Measurements from ENCODE around the gene TLCD1.

- TF ChIP-seq CTCF (IDR thresholded peaks at IDR 0.05) = no peak
- no peak for TF ChIP-seq POLR2A (IDR thresholded peaks at IDR 0.05)
These were observed 7.3 kb upstream of the TLCD1 start for GRCh38 chr17:28733346-28733745.
